GM19025 (cell line): Measurements from ENCODE around the gene ABLIM2.

ENCODE experiments used
- ATAC-seq: cut with Tn5 transposase; IDR thresholded peaks from one replicate; pipeline ENCODE4 v1.9.1; 2021; ENCODE audit warnings: mild to moderate bottlenecking, low read depth, moderate library complexity; ENCODE audit not compliant: unreplicated experiment

Gene ABLIM2

DNA sequence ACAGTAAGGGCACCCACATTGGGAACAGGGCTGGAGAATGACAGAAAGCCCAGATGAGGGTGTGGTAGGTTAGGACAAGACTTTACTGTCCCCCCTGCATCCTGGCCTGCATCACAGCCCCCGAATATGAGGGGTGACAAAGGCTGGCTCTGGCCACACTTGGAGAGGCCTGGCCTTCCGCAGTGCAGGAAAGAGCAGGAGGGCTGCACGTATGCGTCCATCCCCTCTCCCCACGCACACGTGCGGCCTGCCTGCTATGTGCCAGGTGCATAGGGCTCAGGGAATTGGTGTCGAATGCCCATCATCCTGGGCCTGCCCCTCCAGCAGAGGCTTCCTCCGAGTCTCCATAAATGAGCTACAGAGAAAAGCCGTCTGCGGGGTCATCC, 80.5 kb downstream of the ABLIM2 start:
- no peak for ATAC-seq

DNA sequence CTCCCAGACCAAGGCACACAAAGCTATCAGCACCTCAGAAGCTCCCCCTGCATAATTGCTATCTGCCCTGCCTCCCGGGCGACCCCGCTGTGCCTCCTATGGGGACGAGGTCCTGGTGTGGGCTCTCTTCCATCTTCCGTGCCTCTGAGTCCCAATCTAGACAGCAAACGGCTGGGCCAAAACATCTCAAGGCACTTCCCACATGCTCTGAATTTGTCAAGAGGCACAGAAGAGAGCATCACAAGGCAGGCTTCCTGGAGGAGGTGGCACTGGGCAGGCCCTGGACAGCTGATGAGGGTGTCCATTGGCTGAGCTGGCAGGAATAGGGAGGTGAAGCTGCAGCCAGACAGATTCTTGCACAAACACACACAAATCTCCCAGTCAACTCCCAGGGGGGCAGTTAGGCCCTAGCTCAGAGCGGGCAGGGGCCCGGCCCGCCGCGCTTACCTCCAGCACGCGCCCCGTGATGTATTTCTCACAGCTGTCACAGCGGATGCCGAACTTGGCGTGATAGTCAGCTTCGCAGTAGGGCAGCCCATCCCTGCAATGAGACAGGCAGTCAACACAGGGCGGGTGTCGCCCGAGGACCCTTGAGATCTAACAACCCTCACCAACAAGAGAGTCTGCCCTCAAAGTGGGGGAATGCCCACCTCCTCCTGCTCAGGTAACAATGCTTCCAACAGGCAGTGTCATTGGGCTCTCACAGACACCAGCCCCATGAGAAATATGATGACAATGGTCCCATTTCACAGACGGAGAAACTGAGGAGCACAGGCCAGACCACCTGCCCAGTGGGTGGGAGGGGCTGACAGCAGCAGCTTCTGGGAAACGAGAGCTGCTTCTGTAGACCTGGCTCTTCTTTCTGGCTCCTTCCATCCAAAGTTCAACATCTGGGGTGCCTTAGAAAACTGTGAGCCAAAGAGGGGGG, 81.2 kb downstream of the ABLIM2 start:
- no peak for ATAC-seq

DNA sequence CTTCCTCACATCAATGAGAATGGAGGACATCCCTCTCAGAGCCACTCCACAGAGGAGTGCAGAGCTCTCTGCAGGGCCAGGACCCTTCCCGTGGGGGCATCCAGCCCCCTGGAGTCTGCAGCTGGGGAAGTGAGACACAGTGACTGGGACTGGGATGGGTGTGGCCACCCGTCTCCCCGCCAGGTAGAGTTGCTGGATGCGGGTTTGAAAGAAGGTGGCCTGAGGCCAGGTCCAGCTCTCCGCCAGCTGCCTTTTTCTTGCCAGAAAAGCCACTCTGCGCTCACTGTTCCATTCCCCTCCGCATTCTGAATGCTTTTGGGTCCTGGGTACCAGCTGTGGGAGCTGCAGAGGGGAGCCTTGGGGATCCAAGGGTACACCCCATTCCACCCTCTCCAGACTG, 82.6 kb downstream of the ABLIM2 start:
- no peak for ATAC-seq

DNA sequence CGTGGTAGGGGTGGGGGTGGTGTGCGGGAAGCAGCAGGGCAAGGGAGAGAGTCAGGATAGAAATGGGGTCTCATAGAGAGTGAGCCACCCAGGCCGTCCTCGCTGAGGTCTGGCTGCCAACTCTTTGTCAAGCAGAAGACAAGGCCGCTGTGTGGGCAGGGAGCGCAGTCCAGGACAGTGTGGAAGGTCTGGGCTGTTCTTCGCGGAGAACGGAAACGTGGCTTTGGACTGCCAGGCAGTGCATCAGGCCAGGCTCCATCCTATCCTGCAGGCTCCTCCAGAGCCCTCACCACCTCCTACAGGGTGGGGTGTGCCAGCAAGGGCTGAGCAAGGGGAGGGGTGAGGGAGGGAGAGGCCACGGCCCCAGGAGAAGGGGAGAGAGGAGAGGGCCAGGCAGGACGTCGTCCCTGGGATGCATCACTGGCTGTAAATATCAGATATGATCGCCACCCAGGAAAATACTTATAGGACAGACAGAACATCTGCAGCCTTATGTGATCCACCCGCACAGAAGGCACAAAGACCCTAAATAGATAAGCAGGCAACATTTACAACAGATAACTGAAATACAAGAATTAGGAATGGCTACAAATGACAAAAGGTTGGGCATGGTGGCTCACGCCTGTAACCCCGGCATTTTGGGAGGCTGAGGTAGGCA, 85.3 kb downstream of the ABLIM2 start:
- no peak for ATAC-seq

DNA sequence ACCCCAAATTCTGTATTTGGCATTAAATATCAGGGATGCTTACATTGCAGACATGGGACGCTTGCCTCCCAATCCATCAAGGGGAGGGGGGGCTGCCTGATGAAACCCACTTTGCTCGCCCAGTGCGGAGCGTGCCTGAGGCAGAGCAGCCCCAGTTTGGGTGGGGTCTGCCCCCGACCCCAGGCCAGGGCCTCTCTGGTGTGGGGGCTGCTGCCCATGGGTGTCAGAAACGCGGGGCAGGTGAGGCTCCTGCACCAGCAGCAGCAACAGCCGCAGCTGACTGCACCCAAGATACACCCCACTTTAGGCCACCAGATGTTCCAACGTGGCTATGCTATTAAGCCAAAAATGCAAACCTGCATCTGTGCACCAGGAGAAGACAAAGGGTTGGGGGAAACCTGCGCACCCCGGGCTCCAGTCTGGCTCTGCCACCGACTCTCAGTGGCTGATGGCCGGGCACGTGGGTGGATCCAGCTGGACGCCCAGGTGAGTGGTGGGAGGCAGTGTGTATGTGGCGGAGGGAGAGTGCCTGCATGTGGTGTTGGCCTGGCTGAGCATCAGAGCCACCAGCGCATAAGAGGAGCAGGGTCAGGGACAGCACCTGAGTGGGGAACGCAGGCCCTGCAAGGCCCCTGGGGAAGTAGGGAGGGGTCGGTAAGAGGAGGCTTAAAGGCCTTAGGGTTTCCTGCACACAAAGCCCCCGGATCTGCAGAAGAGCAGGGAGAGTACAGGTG, 86.2 kb downstream of the ABLIM2 start:
- ATAC-seq, result no peak

DNA sequence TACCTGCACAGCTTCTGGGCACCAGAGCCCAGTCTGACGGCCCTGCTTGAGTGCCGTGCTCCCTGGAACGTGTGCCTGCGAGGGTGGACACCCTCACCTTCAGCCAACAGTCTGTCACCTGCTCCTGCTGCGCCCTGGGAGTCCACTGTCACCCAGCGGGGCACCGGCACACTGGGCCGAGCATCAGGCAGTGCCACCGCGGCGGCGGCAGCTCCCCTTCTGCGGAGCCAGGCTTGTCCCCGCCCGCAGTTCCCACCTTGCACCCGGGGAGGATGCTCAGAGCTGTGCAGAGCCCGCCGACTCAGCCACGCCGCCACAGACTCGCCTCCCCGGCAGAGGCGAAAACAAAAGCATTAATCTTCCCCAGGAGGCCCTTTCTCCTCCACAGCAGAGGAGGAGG, 86.8 kb downstream of the ABLIM2 start:
- no peak for ATAC-seq

DNA sequence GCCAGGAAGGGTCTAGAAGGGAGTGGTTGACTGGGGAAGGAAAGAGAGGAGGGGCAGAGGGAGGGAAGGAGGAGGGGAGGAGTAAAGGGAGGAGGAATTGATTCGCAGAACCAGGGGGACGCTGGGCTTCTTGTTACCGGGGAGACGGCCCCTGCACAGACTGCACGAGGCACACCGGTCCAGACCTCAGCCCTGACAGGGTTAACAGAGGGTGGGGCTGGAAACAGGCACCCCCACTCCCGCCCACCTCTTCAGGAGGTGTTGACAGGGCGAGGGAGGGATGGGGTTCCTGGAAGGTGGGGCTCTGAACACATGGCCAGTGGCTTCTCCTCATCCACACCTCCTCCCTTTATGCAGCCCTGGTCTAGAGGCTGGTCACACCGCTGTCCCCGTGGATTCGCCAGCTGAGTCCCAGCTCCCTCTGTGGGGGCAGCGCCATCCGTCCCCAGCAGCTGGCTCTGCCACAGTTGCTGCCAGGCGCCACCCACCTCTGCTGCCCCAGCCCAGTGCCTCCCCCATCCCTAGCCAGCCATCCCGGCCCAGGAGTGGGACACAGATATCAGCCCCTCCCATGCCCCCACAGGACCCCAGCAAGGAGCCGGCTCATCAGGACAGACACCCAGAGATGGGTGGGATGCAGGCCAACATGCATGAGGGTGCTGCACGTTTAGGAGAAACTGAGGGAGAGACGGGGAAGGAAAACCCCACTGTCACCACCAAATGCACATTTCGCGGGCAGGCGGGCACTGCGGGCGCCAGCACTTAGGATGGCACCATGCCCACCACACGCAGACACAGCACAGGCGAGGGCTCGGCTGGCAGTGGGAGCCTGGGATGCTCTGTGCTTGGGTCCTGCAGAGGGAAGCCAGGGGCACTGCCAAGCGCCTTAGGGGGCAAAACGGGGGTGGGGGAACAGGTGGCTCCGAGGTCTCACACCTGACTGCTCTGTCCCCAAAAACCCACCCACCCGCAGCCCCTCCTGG, 87.6 kb downstream of the ABLIM2 start:
- no peak for ATAC-seq

DNA sequence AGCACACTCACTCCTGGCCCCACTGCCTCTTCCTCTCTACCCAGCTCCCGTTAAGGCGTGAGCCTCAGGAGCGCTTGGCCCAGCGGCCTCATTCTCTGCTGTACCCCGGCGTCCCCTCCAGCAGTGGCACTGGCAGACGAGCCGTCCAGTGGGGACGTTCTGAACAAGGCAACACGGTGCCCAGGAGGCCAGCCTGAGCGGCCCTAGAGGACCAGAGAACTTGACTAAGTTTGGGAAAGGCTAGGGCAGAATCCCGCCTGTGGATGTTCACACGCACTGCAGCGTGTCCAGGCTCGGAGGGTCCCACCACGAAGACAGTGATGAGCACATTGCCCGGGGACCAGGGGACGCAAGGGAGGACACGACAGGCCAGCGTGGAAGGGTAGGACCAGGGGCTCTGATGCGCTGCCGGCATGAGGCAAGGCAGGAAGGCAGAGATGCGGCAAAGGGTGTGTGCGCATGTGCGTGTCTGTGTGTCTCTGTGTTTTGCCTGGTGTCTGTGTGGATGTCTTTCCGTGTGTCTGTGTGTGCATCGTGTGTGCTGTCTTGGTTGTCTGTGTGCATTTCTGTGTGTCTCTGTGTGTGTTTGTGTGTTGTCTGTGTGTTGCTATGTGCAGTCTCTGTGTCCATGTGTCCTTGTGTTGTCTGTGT, 89.4 kb downstream of the ABLIM2 start:
- no peak for ATAC-seq

DNA sequence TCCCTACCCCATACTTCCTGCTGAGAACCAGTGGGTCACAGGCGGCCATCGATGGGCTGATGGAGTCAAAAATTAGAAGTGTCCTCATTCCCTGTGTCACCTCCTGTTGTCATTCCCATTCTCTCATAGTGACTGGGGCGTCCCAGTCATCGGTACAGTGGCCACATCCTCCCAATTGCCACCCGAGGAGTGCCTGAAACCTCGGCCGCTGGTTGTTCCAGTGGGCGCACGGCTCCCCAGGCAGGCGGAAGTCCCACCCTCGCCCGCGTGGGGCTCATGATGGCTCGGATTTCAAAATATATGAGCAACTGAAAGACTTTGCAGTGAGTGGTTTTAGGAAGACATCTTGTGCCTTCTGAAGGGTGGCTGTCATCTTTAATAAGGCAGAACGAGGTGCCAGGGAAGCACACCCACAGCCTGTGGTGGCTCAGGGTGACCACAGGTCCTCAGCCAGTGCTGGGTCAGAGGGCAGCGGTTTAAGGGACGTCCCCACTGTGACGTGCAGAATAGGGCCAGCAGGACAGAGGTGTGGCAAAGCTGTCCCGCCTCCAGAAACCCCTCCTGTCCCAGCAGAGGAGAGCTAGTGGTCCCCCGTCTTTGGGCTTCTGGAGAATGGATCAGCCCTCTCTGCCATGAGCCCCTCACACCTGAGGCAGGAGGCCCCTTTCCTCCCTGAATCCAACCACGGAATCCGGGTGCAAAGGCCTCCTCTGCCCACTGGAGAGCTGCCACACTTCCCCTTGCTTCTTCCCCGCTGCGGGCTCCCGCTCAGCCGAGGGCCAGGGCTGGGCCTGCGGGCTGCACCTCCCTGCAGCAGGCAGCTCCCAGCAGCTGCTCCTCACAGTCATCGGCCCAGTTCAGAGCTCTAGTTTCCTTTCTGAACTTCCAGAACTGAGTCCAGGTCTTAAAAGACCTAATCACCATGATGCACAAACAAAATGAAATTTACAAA, 90.4 kb downstream of the ABLIM2 start:
- ATAC-seq, result no peak

DNA sequence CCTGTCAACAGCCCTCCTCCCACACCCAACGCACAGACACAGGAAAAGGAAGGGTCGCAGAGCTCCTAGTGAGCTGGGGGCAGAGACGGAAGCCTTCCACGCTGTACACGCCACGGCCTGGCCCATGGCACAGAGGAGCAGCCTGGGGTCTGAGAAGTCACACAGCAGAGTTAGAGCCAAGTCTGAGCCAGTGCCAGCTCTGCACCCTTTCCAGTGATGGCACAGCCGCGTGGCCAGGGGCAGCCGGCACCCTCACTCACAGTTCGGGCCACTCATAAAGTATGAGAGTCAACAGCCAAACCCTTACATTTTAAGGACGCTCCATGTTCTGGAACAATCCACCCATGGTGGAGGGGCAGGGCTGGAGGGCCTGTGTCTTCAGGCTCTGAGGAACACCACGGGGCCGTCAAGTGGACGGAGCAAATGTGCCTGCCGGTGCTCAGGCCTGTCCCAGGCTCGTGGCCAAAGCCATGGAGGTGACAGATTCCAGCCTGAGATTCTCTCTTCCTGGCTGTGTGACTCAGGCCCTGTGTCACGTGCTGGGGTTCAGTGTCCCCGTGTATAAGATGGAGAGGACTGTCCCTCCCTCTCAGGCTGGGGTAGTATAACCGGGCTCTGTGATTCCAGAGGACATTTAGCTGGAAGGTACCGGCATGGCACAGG, 91.2 kb downstream of the ABLIM2 start:
- ATAC-seq, result no peak

DNA sequence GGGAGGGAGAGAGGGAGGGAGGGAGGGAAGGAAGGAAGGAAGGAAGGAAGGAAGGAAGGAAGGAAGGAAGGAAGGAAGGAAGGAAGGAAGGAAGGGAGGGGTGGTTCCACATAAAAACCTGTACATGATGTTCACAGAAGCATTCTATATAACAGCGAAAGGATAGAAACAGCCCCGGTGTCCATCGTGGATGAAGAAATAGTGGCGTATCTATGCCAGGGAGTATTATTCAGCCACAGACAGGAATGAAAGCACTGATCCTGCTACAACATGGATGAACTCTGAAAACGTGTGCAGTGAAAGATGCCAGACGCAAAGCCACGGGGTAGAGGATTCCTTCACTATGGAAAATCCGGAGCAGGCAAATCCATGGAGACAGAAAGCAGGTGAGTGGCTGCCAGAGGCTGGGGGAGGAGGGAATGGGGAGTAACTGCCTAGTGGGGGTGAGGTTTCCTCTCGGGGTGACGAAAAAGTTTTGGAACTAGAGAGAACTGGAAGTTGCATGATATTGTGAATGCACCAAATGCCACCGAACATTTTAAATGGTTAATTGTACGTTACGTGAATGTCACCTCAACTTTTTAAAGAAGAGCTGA, 92.2 kb downstream of the ABLIM2 start:
- ATAC-seq, result no peak

DNA sequence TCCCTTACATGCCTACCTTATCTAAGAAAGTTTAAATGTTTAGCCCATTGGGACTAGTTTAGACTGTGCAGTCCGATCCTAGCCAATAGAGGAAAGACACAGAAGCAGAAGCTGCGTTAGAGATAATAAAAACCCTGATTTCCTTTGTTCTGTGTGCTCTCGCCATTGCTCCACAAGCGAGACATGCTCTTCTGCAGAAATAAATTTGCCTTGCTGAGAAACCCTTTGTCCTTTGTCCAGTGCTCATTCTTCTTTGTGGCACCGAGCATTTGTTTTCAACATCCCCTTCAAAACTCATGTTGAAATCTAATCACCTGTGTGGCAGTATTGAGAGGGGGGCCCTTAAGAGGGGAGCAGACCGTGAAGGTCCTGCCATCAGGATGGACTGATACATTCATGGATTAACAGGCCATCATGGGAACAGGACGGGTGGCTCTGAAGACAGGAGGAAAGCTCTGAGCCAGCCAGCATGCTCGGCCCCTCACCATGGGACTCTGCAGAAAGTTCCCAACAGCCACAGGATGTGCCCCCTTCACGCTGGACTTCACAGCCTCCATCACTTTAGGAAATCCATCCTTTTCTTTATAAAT, 94.5 kb downstream of the ABLIM2 start:
- ATAC-seq, result no peak

DNA sequence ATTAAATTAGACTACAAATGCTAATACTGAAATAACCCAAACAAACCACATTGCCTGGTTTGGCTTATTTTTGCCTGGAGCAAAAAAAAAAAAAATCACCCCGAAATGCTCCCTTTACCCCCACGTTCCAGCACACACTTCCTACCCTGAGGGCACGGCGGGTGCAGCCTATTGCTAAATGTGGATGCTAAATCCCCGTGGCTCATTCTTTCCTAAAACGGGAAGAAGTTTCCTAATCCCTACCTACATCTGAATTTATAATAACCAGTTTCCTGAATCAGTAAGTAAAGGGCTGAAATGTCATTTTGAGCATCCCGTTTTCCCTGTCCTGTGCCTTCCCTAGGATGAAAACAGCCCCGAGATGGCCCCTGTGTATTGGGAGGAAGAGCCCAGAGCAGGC, 97.0 kb downstream of the ABLIM2 start:
- no peak for ATAC-seq

DNA sequence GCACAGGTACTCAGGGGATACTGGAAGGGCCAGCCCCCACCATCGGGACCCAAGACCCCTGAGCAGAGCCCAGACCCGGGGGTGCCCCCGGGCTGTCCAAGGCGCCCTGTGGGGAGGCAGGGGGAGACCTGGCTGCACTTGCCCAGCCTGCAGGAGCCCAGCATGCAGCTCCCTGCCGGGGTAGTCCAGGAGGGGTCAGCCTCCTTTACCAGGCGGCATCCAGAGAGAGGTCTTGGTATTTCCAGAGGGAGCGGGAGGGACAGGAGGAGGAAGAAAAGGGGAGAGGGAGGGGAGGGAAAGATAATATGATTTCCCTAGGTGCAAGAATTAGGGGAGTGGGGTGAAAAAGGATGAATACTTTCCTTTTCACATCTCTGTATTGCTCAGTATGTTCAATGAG, 97.5 kb downstream of the ABLIM2 start:
- no peak for ATAC-seq

DNA sequence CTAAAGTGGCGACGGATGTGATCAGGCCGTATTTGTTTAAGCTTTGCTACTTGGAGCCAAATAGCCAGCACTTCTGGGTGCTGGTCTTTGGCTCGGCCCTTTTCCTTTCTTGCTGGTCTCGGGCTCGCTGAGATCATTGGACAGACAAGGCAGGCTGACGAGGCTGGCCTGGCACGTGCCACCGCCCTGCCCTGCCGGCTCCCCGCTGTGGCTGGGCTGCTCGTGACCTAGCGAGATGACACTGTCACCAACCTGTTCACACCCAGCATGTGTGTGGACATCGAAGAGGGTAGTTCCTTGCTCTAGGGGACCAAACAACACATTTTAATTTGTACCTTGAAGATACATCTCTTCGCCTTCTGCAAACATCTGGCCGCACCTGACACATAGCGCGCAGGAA, 98.0 kb downstream of the ABLIM2 start:
- ATAC-seq, result no peak

DNA sequence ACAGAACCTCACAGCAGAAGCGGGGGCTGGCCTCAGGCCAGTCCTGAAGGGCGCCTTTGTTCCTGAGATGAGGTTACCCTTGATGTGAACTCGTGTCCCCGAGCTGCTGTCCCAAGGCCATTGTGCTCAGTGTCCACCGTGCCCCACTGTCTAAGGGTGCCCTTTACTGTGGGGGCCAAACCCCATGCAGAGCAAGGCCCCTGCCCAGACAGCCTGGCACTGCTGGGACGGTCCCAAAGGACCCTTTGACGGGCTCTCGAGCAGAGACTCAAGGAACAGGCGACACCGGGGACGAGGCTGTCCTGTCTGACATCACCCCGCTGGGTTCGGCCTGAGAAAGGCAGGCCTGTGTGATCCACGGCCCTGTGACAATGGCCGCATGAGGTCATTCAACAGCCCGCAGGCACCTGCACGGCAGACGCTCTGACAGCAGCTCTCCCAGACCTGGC, 100.6 kb downstream of the ABLIM2 start:
- ATAC-seq, result no peak

DNA sequence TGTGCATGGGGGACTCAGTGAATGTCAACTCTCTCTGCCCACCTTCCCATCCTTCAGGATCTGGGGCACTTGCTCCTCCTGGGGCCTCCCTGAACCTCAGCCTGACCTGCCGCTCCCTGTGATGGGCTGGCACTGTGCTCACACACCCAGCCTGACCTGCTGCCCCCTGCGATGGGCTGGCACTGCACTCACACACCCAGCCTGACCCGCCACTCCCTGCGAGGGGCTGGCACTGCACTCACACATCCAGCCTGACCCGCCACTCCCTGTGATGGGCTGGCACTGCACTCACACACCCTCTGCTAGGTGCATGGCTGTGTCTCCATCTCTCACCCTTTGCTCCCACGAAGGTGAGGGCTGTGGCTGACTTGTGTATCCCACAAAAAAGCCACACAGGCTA, 103.4 kb downstream of the ABLIM2 start:
- no peak for ATAC-seq
